Subcutaneous adipose tissue (tissue), 4 donors: ENCODE measurements around the gene IREB2. TPM values are rescaled to one million over a fixed set of nuclear protein-coding genes. Genes with fewer than 3 reads are reported as not detected.

Experiments
- CTCF ChIP-seq: fragments of 450-650 bp; IDR thresholded peaks from one replicate; pipeline ENCODE4 v1.5.1; 2016; ENCODE audit warnings: low read depth, mild to moderate bottlenecking, control low read depth, antibody characterized with exemption, moderate library complexity
- total RNA-seq, 4 donors: library from RNA; depleted of rRNA; stranded (reverse); fragments of >200 nt; gene quantifications; one replicate each; pipeline ENCODE4 v1.1.0, GENCODE V29; 2016

Gene IREB2
- total RNA-seq, 4 donors from 2014 or later: 33.9 to 55.9 (median 44.1) TPM

GRCh38 chr15:78407608-78408354 lies 30.2 kb upstream of the IREB2 start:
- TF ChIP-seq CTCF: no peak

- no peak for TF ChIP-seq CTCF
Measured at GRCh38 chr15:78408355-78408640, 29.7 kb upstream of the IREB2 start.

GRCh38 chr15:78408961-78409360 lies 29.1 kb upstream of the IREB2 start:
- TF ChIP-seq CTCF: no peak

- TF ChIP-seq CTCF: no peak
Measured at GRCh38 chr15:78411061-78411460, 27.0 kb upstream of the IREB2 start.

- no peak for TF ChIP-seq CTCF
Measured at GRCh38 chr15:78414621-78415250, 23.3 kb upstream of the IREB2 start.

GRCh38 chr15:78415284-78415683 lies 22.7 kb upstream of the IREB2 start:
- TF ChIP-seq CTCF: no peak

GRCh38 chr15:78417754-78418630 lies 20.0 kb upstream of the IREB2 start:
- no peak for TF ChIP-seq CTCF
